Gastrocnemius medialis (tissue), 4 donors: ENCODE measurements around the gene BICD1. TPM values are rescaled to one million over a fixed set of nuclear protein-coding genes. Genes with fewer than 3 reads are reported as not detected.

ENCODE experiments used
- ATAC-seq, 2 donors: fragments of 150-250 bp; one replicate each; pipeline ENCODE4 v1.9.1; 2016
- DNase-seq, 2 donors: peaks; one replicate each; pipeline ENCODE4 v3.0.0-alpha.2; 2019
- H3K27ac ChIP-seq, 4 donors: fragments of 200-600 bp; sonication (generic); 1 replicate in 1 of 4; 2 replicates in 3 of 4; pipeline ENCODE4 v1.5.1; 2016 to 2018; ENCODE audit warnings: mild to moderate bottlenecking in 2 of 4, moderate library complexity in 1 of 4
- H3K27me3 ChIP-seq, 3 donors: fragments of 200-600 bp; sonication (generic) in 2 of 3; 1 replicate in 1 of 3; 2 replicates in 2 of 3; pipeline versions ENCODE4 v1.5.1 to v1.6.0; 2016 to 2019; ENCODE audit warnings: mild to moderate bottlenecking in 1 of 3, moderate library complexity in 1 of 3
- H3K36me3 ChIP-seq, 2 donors: fragments of 200-600 bp; sonication (generic) in 1 of 2; one replicate each; pipeline ENCODE4 v1.5.1; 2017 to 2018
- H3K4me1 ChIP-seq, 2 donors: fragments of 200-600 bp; sonication (generic) in 1 of 2; one replicate each; pipeline ENCODE4 v1.5.1; 2016 to 2017; ENCODE audit warnings: mild to moderate bottlenecking in 2 of 2
- H3K4me3 ChIP-seq, 4 donors: fragments of 200-600 bp; sonication (generic) in 3 of 4; 1 replicate in 1 of 4; 2 replicates in 3 of 4; pipeline ENCODE4 v1.5.1; 2016 to 2019; ENCODE audit warnings: mild to moderate bottlenecking in 2 of 4
- H3K9me3 ChIP-seq, 3 donors: fragments of 200-600 bp; sonication (generic) in 2 of 3; 1 replicate in 1 of 3; 2 replicates in 2 of 3; pipeline ENCODE4 v1.5.1; 2016 to 2019
- CTCF ChIP-seq, 5 experiments: fragments of 450-650 bp in 3 of 5; fragments of 200-600 bp in 2 of 5; sonication (generic) in 2 of 5; IDR thresholded peaks in 4 of 5; conservative IDR thresholded peaks in 1 of 5; 1 replicate in 4 of 5; 2 replicates in 1 of 5; pipeline ENCODE4 v1.5.1; 2016 to 2019; ENCODE audit warnings: antibody characterized with exemption in 5 of 5, mild to moderate bottlenecking in 3 of 5, moderate library complexity in 3 of 5
- POLR2A ChIP-seq, 2 donors: fragments of 450-650 bp; IDR thresholded peaks; one replicate each; pipeline ENCODE4 v1.6.1; 2017; ENCODE audit warnings: antibody characterized with exemption in 2 of 2, mild to moderate bottlenecking in 2 of 2, moderate library complexity in 2 of 2
- in situ Hi-C, 4 donors: fragments of 200-750 bp; cut with MboI; loops; one replicate each; pipeline versions ENCODE4 v1.15.0 to v1.8.0; 2017; ENCODE audit warnings: low sequenced_read_pairs in 4 of 4
- intact Hi-C: fragments of 100-400 bp; cut with DNase I; formaldehyde crosslinking; loops from one replicate; pipeline ENCODE4 v1.15.1; 2023; ENCODE audit warnings: low total_unique reads
- total RNA-seq, 4 donors: library from RNA; depleted of rRNA; stranded (reverse); fragments of >200 nt; gene quantifications; one replicate each; pipeline versions ENCODE4 v1.1.0 to v1.2.3, GENCODE V29; 2016

The BICD1 gene
- total RNA-seq, 4 donors from 2014 or later = 1.4 to 2.3 (median 2.0) TPM

- Histone ChIP-seq H3K36me3 (no peaks in the 10 kb centered on the region), H3K4me3 (no peak overlapping the region), H3K27me3 (no peaks in the 10 kb centered on the region), H3K4me1 (peaks cover 4 to 16% of the 10 kb centered on the region in 2 donors), H3K27ac (peak overlapping the region in 3 of 4 donors; percentile 75 to 86 (median 83)), H3K9me3 (no peaks in the 10 kb centered on the region)
- intact Hi-C loops (loop anchor here (5.0 kb wide), 2 partner anchors 59 to 264 kb away; no protein-coding TSS in a partner anchor), in situ Hi-C loops (no loop called here)
- no peak for ATAC-seq
- TF ChIP-seq POLR2A (IDR thresholded peaks at IDR 0.05) (no peak), CTCF (IDR thresholded peaks at IDR 0.05 in 4 of 5, conservative IDR thresholded peaks at IDR 0.05 in 1 of 5) (no peak)
- DNase-seq = no peak
Observed at GRCh38 chr12:32398181-32398580, 291.5 kb downstream of the BICD1 start.

GRCh38 chr12:32398816-32399369, 292.2 kb downstream of the BICD1 start:
- H3K27me3 ChIP-seq = no peaks in the 10 kb centered on the region
- peak overlapping the region; percentile 65 to 95 (median 82) for H3K4me3 ChIP-seq
- intact Hi-C loops = loop anchor here (1.0 to 5.0 kb wide), 4 partner anchors 58 to 280 kb away; partner anchors contain the start of gene DNM1L
- H3K27ac ChIP-seq = peak overlapping the region; percentile 63 to 86 (median 79)
- in situ Hi-C loops = no loop called here
- DNase-seq (no peak), ATAC-seq (peak in 1 of 2 donors; percentile 7)
- TF ChIP-seq CTCF (IDR thresholded peaks at IDR 0.05 in 4 of 5, conservative IDR thresholded peaks at IDR 0.05 in 1 of 5) = no peak
- TF ChIP-seq POLR2A (IDR thresholded peaks at IDR 0.05) = no peak
- no peaks in the 10 kb centered on the region for H3K9me3 ChIP-seq
- H3K4me1 ChIP-seq = peaks cover 4 to 16% of the 10 kb centered on the region in 2 donors
- H3K36me3 ChIP-seq = no peaks in the 10 kb centered on the region

DNA sequence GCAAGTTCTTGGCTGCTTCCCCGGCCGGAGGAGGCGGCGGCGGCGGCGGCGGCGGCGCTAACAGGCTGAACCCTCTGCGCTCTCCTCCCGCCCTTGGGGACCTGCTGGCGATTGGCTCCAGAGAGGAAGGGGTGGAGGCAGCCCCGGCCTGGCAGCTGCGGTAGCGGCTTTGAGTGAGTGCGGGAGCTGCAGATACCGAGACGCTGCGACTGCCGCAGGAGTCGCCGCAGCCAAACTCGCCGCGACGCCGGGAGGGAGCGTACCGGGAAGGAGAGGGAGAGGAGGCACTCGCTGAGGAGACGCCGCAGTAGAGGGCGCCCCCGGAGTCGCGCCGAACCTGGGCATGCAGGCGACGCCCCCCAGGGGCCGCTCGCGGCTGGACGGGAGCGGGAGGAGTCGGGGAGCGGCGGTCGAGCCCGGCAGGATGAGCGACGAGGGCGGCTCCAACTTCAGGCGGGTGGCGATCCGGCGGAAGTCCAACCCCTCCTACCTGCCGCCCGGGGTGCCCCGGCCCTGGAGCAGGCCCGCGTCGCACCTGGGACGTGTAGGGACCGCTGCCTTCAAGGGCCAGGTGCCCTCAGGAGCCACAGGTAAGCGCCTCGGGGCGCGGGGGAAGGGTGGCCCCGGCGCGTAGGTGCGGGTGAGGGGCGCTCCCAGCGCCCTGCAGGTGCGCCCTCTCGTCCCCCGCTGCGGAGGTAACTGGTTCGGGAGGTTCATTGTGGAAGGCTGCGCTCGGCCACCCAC, 292.9 kb downstream of the BICD1 start, which contains the start of gene FGD4:
TSS of gene FGD4 (plus strand) at position 189 of the 744 bp plus-strand sequence.
- Histone ChIP-seq H3K4me1 (peaks cover 4 to 16% of the 10 kb centered on the region in 2 donors), H3K27ac (peak within 1 kb of the TSS; percentile 63 to 86 (median 86)), H3K9me3 (no peaks in the 10 kb centered on the region), H3K36me3 (no peaks in the 10 kb centered on the region), H3K4me3 (peak within 1 kb of the TSS; percentile 65 to 95 (median 82)), H3K27me3 (no peaks in the 10 kb centered on the region)
- peak; percentile 93 to 94 for ATAC-seq
- in situ Hi-C loops (no loop called here), intact Hi-C loops (loop anchor here (1.0 to 5.0 kb wide), 5 partner anchors 32 to 280 kb away; partner anchors contain the start of gene DNM1L)
- TF ChIP-seq CTCF (IDR thresholded peaks at IDR 0.05 in 4 of 5, conservative IDR thresholded peaks at IDR 0.05 in 1 of 5) = peak in 4 of 5 experiments; percentile 19 to 54 (median 46)
- peak; percentile 76 to 83 for TF ChIP-seq POLR2A (IDR thresholded peaks at IDR 0.05)
- peak; percentile 87 to 91 for DNase-seq

DNA sequence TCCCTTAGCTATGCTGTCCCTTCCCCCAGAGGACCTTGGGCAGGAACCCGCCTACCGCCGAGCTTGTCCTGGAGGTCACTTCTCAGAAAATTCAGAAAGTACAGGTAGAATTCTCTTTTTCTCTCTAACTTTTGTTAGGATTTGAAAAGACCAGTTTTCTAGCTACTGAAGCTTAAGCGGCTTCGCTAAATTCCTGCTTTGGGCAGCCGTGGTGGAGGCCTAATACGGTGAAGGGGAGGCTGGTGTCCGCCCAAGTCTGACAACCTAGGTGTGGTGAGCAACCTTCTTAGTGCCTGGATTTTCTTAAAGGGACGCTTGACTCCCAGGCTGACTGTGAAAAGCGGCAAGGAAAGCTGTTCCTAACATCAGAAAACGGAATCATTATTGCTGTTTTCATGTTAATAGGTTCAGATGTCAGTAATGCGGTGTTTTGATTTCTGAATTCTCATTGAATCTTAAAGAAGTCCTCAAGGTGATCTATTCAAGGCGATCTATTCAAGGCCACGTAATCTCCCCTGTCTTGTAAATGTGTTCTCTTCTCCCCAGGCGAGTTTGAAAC, 293.5 kb downstream of the BICD1 start:
- H3K9me3 ChIP-seq = no peaks in the 10 kb centered on the region
- no peaks in the 10 kb centered on the region for H3K27me3 ChIP-seq
- intact Hi-C loops = loop anchor here (5.0 kb wide), 1 partner anchor 33 kb away; no protein-coding TSS in a partner anchor
- in situ Hi-C loops = no loop called here
- ATAC-seq (peak; percentile 17 to 22), DNase-seq (no peak)
- H3K36me3 ChIP-seq = no peaks in the 10 kb centered on the region
- TF ChIP-seq POLR2A (IDR thresholded peaks at IDR 0.05) (no peak), CTCF (IDR thresholded peaks at IDR 0.05 in 4 of 5, conservative IDR thresholded peaks at IDR 0.05 in 1 of 5) (no peak)
- peaks cover 4 to 16% of the 10 kb centered on the region in 2 donors for H3K4me1 ChIP-seq
- peak overlapping the region; percentile 63 to 86 (median 86) for H3K27ac ChIP-seq
- H3K4me3 ChIP-seq = peak overlapping the region; percentile 65 to 95 (median 82)
